Effector CD8-positive, alpha-beta T cell (primary cell): ENCODE results near the gene PACS2.
"Not testable (repeated sequence)": the region's sequence is repeated elsewhere in the genome, so short reads cannot be mapped to it uniquely, and the experiment has no call there.

Experiments
- DNase-seq: peaks from one replicate; lab custom pipeline; 2025; lab: John Stamatoyannopoulos, UW

PACS2 gene

DNA sequence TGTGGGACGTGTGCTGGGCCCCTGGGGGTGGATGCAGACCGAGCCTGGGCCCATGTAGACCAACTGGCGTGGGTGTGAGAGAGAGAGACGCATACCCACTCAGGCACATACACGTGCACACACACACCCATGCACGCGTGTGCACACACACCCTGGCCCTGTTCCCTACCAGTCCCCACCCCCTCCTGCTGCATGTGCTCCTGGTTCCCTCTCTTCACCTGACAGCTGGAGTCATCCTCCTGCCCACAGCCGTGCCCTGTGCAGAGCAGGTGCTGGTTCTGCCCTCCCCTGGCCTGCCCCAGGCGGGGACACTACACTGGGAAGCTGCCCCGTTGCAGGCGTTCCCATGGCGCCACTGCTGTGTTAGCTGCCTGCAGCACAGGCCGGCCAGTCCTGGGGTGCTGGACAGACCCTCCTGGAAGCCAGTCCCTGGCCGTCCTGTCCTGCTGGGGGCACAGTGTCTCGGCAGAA is 18.5 kb downstream of the PACS2 start:
- DNase-seq: no peak

DNA sequence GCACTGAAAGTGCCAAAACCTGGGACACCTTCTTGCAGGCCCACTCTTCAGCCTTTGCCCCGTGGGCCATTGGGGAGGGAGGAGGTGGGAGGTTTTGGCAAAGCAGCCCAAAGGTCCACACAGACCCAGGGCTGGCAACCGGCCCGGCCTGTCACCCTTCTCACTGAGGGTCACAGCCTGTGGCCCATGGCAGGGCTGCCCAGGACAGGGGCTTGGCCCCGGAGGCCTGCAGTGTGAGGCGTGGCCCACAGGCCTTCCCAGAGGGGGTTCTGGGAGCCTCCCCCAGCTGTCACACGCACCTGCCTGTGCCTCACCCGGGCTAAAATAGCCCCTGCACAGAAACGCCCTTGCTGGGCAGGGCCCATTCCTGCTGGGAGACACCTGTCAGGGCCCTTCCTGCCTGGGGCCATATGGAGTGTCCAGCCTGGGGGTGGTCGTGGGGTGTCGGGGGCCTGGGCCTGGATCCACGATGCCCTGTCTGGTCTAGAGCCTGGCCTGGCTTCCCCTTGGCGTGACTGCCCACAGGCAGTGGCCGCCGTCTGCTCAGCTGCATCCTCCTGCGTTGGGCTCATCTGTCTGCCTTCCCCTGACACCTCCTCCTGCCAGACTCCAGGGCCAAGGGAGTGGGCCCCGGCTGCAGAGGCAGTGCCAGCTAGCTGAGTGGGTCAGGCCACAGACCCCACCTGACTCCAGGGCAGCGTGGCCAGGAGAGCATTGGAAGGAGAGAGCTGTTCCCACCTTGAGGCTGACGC is 19.2 kb downstream of the PACS2 start:
- no peak for DNase-seq

DNA sequence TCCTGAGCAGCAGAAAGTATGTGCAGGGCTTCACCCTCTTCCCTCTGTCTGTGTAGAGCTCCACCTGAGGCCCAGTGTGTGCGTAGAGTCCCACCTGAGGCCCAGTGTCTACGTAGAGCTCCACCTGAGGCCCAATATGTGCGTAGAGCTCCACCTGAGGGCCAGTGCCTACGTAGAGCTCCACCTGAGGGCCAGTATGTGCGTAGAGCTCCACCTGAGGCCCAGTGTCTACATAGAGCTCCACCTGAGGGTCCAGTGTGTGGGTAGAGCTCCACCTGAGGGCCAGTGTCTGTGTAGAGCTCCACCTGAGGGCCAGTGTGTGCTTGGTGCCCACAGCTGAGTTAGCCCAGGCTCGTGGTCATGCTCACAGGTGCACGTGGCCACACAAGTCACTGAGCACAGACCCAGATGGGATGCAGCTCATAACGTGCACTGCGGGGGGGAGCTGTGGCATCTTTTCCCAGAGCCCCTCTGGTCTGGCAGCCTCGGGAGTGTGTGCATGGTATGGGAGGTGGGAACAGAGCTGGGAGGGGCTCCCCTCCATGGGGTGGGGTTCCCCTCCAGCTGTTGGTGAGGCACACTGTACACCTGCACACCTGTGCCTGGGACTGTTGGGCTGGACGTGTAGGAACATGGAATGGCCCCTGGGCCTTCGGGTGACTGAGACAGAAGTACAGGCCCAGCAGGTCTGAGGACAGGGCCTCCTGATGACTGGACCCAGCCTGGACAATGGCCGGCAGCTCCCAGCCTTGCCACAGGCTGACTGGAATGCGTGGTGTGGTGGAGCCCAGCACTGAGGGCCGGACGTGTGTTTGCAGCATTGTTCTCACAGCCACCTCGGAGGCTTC is 20.1 kb downstream of the PACS2 start:
- no peak for DNase-seq

DNA sequence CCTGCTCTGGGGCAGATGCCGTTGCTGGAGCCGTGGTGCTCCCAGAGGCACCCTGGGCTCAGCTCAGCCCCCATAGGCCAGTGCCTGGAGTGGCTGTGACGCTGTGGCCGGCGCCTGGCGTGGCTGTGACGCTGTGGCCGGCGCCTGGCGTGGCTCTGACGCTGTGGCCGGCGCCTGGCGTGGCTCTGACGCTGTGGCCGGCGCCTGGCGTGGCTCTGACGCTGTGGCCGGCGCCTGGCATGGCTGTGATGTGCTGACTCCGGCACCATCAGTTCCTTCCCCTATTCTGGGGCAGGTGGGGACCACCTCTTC is 20.6 kb downstream of the PACS2 start:
- not testable (repeated sequence) for DNase-seq

DNA sequence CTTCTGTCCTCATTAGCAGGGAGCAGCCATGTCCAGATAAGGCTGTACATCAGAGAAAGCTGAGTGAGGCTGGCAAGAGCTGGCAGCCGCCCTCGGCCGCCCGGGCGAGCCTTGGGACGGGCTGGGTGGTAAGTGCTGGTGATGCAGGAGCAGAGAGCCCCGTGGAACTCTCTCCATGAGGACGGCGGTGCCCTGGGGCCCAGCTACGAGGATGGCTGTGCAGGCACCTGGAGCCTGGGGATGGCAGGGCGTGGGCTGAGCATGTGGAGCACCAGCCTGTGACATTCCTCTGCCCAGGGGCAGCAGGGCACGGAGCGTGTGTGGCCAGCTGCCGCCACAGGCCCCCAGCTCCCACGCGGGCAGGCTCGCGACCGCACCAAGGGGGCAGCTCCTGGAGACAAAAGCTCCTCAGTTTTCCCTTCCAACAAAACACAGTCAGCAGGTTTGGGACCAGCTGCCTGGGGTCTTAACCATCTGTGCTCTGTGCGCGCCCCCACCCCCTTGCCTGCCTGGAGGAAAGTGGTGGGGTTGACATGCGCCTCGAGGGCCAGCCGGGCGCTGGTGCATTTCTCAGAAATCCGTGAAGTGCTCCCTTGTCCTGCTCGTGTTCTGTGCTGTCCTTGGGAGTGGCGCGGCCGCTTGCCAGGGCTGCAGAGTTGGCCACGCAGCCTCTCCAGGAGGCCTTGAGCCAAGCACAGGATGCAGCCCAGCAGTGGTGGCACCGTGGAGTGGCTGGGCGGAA is 21.4 kb downstream of the PACS2 start:
- no peak for DNase-seq

DNA sequence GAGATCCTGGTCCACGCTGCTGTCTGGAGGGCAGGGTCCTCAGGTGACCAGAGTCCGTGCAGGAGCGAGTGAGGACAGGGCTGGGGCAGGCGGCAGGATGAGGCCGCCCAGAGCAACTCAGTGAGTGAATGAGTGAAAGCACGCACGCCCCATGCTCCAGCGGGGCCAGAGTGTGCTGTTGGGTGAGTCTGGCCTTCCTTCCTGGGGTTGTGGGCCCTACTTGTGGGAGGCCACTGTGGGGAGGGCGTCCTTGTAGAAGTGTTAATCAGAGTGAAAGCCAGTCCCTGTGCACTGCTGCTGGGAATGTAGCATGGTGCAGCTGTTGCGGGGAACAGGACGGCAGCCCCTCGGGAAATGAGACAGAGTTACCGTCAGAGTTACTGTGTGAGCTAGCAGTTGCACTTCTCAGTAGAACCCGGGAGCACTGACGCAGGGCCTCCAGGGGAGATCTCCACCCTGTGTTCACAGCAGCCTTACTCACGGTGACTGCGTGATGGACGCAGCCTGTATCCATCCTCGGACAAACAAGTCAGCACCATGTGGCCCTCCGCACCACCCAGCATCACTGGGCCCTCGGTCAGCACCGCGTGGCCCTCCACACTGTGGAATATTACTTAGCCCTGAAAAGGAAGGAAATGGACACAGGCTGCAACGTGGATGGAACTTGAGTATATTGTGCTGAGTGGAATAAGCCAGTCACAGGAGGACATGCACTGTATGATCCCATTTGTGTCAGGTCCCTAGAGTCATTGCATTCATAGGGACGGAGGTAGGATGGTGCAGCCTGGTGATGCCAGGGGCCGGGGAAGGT is 22.1 kb downstream of the PACS2 start:
- DNase-seq: no peak

DNA sequence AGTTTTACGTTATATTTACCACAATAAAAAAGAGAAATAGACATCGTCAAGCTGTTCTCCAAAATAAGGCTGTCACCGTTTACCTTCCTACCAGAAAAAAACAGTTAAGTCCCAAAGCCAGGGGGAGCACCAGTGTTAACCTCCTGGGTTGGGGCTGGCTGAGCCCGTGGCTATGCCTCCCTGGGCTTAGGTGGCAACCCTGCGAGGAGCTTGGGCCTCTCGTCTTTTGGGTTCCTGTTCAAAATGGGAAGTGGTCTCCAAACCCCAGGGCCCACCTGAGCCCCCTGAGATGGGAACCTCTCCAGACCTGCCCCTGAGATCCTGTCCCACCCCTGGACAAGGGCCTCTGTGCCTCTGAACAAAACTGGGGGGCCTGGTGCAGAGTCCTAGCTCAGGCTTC is 22.9 kb downstream of the PACS2 start:
- DNase-seq: no peak

DNA sequence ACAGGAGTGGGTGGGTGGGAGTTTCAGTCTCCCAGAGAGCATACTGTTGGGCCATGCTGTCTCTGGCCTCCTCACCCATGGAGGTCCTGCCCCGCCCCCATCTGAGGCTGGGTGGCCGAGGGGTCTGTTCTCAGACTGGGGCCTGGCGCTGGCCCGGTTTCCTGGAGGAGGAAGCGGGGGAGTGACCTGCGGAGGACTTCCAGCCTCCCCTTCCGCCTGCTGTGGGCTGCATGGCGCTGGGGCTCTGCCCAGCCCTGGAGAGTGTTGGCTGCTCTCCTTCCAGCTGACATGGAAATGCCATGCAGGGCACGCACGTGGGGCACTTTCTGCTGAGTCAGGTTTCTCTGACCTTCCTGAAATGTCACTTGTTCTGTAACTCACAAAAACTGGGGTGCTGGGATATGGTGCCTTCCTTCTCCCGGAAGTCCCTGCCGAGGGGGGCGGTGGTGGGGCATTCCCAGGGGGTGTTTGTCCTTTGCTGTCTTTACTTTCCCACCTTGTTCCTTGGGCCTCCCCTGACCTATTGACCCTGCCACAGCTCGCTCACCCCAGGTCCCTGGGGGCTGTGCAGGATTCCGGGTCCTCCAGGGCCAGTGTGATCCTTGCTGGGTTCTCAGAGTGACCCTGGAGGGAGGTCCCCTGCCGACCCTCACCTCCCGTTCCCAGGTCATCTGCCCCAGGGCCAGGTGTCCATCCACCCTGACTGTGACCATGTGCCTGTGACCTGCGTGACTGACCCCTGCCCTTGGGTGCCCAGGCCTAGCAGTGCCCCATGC is 23.6 kb downstream of the PACS2 start:
- DNase-seq: no peak

DNA sequence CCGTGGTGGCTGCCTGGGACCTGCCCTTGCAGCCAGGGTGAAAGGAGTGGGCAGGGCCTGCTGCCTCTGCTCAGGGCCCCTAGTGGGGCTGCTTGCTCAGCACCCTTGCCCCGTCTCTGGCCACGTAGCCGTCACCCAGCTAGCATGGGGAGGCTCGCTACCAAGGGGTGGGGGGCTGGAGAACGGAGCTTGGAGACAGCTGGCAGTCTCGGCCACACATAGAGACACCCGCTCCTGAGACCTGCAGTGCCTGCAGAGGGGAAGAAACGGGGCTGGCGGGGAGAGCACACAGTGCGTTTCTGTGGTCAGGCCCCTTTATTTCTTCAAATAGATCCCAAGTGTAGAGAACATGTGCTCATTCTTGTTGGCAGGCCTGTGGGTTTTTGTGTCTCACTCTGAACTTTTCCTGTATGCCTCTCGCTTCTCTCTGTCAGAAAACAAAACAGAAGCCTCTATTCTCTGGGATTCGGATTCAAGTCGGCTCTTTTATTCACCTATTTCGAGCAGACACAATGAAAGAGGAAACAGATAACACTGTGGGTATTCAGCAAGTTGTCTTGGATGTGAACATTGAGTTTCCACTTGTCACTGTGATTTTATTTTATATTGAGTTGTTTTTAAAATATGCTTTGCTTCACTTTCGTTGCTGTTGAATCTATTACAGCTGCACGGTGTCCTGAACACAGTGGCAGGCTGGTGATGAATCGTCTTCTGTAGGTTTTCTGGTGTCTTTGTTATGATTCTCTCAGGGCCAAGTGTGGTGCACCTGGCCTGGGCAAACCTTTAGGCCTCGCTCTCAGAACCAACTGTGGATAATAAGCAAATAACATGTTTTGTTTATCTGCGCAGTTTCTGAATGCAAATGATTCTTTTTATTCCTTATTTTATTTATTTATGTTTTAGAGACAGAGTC is 26.5 kb downstream of the PACS2 start:
- DNase-seq: no peak

DNA sequence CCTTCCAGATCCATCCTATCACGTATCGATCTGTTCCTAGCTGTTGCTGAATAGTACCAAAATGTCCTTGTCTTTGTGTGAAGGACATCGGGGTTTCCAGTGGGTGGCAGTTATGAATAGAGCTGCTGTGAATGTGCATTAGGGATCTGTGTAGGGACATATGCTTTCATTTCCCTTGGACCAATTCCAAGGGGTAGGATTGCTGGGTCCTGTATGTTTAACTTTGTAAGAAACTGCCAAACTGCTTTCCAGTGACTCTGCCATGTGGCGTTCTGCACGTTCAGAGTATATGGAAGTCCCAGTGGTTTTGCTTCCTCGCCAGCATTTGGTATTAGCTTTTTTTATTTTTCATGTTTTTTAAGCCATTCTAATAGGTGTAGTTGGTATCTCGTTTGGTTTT is 28.6 kb downstream of the PACS2 start:
- no peak for DNase-seq

DNA sequence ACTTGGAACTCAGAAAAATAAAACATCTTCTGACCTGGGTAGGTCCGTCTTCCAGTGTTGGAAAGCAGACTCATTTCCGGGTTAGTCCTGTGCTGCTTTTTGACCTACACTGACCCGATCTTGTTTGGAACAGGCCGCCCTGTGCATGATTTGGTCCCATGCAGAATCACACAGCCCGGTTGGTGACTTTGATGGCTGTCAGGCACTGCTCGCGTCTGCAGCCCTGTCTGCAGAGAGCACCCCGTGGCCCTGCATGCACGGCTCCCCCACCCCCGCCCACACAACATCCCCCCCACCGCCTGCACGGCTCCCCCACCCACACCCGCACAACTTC is 31.6 kb downstream of the PACS2 start:
- DNase-seq: no peak

DNA sequence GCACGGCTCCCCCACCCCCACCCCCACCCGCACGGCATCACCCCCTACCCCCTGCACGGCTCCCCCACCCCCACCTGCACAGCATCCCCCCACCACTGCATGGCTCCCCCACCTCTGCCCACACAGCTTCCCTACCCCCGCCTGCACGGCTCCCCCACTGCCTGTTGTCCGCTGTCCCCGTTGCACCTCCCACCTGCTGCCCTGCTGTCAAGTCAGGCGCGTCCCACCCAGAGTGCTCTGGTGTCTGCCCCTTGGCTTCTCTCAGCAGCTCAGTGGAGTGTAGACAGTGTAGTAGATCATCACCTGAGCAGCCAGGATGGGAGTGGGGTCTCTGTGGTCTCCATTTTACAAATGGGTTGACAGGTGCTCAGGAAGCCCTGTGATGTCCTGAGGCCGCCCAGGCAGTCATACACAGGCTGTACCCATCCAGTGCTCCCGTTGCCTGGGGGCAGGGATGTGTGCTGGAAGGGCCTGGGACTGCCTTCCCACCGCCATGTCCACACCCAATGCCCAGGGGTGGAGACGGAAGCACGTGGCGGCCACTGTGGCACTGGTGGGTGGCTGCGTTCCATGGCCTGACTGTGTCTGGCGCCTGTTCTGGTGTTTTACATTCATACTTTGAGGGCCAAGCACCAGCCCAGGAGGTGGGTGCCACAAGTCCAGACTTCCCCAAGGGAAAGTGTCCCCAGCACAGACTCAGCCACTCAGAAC is 32.5 kb downstream of the PACS2 start:
- DNase-seq: no peak

DNA sequence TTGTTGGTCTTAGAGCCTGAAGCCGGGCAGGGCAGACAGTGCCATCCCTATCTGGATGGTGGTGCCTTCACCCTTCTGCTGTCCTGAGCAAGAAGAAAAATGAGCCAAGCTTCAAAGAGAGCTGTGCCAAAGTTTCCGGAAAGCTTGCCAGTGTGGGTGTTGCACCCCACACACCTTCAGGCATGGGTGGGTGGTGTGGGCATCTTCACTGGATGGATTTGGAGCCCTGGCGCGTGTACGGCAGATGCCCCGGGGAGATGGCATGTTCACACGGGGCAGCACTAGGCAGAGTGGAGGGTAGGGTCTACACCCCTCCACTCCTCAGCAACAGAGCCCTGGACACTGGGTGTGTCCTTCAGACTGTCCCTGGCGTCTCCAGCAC is 33.0 kb downstream of the PACS2 start:
- DNase-seq: no peak

DNA sequence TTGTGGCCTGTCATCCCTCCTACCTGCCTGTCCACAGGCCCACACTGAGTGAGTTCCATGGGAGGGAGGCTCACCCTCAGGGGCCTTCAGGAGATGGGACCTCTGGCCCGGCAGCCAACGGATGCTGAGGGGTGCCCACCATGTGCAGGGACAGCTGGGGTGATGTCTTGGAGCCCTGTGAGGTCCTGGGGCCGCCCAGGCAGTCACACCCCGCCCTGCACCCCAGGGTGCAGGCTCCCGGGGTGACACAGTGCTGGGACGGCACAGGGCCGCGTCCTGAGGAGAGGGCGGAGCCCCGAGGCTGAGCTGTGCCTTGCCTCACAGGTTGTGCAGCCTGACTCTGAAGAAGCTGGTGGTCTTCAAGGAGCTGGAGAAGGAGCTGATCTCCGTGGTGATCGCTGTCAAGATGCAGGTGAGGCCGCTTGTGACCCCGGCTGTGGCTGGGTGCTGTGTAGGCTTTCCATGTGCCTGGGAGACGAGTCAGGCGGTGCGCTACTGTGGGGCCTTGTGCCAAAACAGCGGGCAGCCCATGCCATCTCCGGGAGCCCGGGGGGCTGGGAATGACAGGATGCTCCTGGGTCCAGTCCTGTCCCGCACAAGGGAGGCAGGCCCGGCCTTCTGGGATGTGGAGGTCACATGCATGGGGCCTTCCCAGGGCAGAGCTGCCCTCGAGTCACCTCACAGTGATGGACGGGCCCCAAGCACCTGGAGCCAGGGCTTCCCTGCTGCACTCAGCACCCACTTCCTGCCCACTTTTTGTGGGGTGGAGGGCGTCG is 33.8 kb downstream of the PACS2 start:
- DNase-seq: no peak

DNA sequence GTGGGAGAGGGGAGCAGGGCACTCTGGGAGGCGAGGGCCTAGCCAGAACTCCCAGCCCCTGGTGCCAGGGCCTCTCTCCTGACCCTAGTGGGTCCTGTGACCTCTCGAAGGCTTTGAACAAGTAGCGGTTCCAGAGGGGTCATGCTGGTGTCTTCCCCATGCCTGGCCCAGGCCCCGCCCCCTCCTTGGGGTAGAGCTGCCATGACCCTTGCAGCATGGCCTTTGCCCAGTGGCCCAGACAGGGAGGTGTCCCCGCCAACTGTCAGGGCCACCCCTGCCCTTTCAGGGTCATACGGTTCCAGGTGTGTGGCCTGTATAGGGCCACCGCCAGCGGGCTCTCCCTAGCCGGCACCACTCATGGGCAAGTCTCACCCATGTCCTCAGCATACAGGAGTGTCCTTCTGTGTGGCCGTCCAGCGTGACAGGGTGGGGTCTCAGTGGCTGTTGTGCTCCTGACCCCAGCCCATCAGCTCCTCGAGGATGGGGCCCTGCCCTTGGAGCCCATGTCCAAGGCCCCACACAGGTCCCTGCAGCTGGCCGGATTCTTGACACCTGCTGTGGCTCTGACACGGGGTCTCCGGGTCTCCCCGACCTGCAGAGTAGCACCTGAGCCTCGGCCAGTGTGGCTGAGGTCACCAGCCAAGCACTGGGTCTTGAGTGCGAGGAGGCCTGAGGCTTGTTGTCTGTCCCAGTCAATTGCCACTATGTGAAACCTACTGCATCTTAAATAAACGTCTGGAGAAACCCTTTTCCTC is 34.6 kb downstream of the PACS2 start:
- DNase-seq: no peak

DNA sequence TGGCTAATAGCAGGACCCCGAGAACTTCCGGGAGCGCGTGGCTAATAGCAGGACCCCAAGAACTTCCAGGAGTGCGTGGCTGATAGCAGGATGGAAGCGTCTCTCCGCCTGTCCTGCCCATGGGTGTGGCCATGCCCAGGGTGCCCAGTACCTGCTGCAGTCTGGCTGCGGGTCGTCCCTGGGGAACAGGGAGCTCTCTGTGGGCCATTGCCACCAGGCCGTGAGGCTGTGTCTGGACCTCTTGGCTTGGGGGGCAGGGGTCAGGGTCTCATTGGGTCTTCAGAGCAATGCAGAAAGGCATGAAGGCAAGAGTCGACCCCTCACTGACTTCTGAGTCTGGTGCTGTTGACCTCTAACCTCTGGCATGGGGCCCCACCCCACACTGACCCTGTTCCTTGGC is 35.4 kb downstream of the PACS2 start:
- no peak for DNase-seq

DNA sequence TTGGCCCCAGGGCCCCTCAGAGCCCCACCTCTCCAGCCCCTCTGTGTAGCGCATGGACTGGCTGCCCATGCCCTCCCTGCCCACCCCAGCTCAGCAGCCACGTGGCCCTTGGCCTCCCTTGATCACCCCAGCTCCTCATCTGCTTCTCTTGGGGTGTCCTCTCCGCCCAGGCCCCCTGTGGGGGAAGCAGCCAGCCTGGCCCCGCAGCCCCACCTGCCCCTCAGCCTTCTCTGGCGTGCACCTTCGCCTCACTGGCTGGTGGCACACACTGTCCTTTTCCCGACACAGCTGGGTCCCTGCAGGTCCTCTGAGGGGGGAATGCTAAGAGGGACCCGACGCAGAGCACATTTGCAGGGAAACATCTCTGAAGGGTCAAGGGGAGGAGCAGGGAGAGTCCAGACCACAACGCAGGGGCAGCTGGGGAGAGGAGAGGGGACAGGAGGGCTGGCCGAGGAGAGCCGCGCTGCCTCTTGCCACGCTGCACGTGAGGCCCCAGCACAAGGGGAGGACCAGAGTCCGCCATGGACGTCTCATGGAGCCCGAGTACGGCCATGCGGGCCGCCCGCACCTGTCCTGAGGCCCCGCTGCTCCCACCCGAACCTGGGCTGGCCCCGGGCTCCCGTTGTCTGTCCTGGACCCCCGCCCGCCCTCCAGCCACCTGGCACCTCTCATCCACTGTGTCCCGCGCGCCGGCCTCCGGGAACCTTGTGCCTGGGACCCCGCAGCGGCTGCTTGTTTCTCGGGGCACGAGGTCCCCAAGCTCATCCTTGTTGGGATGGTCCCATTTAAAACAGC is 36.1 kb downstream of the PACS2 start:
- DNase-seq: no peak
